CD4-positive, alpha-beta T cell treated with Interleukin-15 for 4 hours (primary cell): ENCODE results near the gene PSMD2.
A peak's percentile ranks its signal among the peaks of the same experiment; 100 is the strongest.

ENCODE experiments used
- DNase-seq: peaks from one replicate; pipeline ENCODE4 v3.0.0-alpha.2; 2020; ENCODE audit warnings: low spot score

PSMD2 gene

GRCh38 chr3:184282941-184283340 lies 16.1 kb upstream of the PSMD2 start:
- no peak for DNase-seq

- no peak for DNase-seq
Measured at GRCh38 chr3:184283681-184284080, 15.4 kb upstream of the PSMD2 start.

GRCh38 chr3:184284696-184285095 lies 14.3 kb upstream of the PSMD2 start:
- DNase-seq = peak; percentile 14

- DNase-seq = peak; percentile 51
Measured at GRCh38 chr3:184289426-184289938, 9.6 kb upstream of the PSMD2 start.

- no peak for DNase-seq
Measured at GRCh38 chr3:184290331-184290730, 8.7 kb upstream of the PSMD2 start.

- no peak for DNase-seq
Measured at GRCh38 chr3:184291044-184291737, 7.8 kb upstream of the PSMD2 start.

- no peak for DNase-seq
Measured at GRCh38 chr3:184291738-184292445, 7.1 kb upstream of the PSMD2 start.

DNA sequence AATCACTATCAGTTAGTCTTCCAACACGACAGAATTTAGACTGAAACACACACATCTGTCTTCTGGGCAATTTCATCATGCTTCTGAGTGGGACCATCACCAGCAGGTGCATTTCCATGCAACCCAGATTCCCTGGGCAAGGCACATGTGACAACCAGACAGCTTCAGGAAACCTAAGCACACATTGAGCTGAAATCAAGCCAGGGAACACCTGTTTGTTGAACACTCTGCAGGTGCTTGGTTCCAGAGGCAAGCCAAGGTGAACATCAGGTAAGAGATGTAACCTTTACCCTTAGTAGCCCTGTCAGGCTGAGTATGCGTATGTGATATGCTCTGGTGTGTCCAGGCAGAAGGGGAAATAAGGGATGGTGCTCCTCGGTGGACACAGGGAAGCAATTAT lies 3.3 kb upstream of the PSMD2 start:
- DNase-seq = no peak

GRCh38 chr3:184296616-184297015 lies 2.4 kb upstream of the PSMD2 start:
- no peak for DNase-seq

GRCh38 chr3:184299488-184300377 lies 692 bp downstream of the PSMD2 start:
- no peak for DNase-seq

GRCh38 chr3:184300378-184300720 lies 1.3 kb downstream of the PSMD2 start:
- DNase-seq = no peak

GRCh38 chr3:184305577-184305976 lies 6.5 kb downstream of the PSMD2 start:
- DNase-seq = no peak

DNA sequence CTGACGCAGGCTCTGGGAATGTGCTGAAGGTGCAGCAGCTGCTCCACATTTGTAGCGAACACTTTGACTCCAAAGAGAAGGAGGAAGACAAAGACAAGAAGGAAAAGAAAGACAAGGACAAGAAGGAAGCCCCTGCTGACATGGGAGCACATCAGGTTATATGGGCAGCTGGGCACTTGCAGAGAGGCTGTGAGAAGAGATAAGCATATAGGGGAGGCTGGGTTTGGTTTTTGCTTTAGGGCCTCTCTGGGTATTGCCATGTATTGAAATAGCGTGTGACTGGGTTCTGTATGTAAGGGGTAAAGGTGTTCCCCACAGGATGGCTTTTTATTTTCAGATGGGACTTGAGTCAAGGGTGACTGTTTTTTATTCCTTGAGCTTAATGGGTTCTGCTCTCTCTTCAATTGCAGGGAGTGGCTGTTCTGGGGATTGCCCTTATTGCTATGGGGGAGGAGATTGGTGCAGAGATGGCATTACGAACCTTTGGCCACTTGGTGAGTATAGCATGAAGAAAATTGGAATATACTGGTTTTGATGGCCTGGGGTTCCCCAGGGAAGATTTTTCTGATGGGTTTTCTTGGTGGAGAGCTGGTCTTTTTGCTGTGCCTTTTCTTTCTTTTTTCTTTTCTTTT lies 7.4 kb downstream of the PSMD2 start:
- no peak for DNase-seq

DNA sequence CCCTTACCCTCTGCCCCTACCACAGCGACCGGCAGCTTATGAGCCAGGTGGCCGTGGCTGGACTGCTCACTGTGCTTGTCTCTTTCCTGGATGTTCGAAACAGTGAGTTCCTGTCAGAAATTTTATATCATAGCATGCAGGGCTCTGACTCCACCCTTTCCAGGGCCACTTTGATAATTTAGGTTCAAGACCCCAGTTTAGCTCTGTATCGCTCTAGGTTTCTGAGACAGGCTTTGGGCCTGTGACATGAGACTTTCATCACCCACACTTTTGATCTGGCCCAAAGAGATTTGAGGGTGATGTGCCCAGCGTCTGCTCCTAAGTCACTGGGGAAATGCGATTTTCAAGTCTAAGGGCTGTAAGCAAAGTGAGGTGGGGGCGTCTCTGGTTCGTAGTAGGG lies 8.9 kb downstream of the PSMD2 start:
- no peak for DNase-seq

GRCh38 chr3:184308744-184309143 lies 9.7 kb downstream of the PSMD2 start:
- no peak for DNase-seq

DNA sequence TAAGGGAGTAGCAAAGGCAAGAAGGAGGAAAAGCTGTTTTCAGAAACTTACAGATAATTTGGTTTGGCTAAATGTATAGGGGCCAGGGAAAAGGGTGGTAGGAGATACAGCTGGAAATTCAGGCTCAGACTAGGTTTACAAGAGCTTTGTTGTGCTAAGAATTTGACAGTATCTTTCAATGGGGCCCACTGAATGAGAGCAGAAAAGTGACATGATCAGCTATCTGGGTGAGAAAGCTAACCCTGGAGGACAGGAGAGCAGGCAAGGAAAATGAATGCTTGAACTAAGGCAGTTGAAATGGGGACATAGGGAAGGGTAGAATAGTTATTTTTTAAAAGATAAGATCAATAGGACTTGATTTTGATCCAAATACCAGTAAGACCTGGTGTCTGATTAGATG lies 12.6 kb downstream of the PSMD2 start:
- no peak for DNase-seq

GRCh38 chr3:184314363-184314699 lies 15.3 kb downstream of the PSMD2 start, which contains the start of gene EIF4G1:
Gene EIF4G1 (plus strand): TSS chr3:184314606. CDS start chr3:184315797, 1,191 bp downstream.
- DNase-seq = peak; percentile 93

GRCh38 chr3:184314700-184315542 lies 15.9 kb downstream of the PSMD2 start:
- peak; percentile 65 for DNase-seq

DNA sequence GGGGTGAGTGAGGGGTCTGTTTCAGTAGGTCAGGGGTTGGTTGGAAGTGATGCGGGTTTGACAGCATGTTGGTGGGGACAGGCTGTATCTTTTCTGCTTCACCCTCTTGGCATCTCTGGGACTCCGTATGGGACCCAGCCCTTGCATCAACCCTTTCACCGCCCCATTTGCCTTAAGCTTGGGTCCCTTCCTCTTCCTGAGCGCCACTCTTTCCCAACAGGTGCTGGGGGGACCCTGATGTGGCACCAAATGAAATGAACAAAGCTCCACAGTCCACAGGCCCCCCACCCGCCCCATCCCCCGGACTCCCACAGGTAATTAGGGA lies 16.5 kb downstream of the PSMD2 start:
- no peak for DNase-seq

- peak; percentile 6 for DNase-seq
Measured at GRCh38 chr3:184315871-184316661, 17.0 kb downstream of the PSMD2 start.

- no peak for DNase-seq
Measured at GRCh38 chr3:184316792-184317191, 17.8 kb downstream of the PSMD2 start.
